Measurements from ENCODE around the gene NPBWR2.

The NPBWR2 gene

GRCh38 chr20:64055893-64056638 lies 51.3 kb downstream of the NPBWR2 start:
- DNase-seq: no peak

GRCh38 chr20:64055396-64055892 lies 51.9 kb downstream of the NPBWR2 start:
- DNase-seq: no peak

- DNase-seq: no peak
These were observed 53.3 kb downstream of the NPBWR2 start for GRCh38 chr20:64053841-64054661.

Measured in CD4-positive, alpha-beta T cell treated with Interleukin-4 for 1 hour (primary cell).